GM19395 (cell line): ENCODE measurements around the gene OR7A10.

Experiments used
- ATAC-seq: cut with Tn5 transposase; IDR thresholded peaks from one replicate; pipeline ENCODE4 v1.9.1; 2021; ENCODE audit warnings: mild to moderate bottlenecking, moderate library complexity; ENCODE audit not compliant: unreplicated experiment

OR7A10 gene

GRCh38 chr19:14848822-14849221 lies at the start of gene OR7A10:
TSS of gene OR7A10 (minus strand) at chr19:14848922. CDS start at chr19:14841877, 7,045 bp downstream.
- ATAC-seq: no peak

GRCh38 chr19:14890643-14891379 lies 42.1 kb upstream of the OR7A10 start:
- no peak for ATAC-seq

GRCh38 chr19:14889994-14890642 lies 41.4 kb upstream of the OR7A10 start:
- ATAC-seq: no peak

GRCh38 chr19:14886032-14886431 lies 37.3 kb upstream of the OR7A10 start, which contains the start of gene OR7A17:
TSS of gene OR7A17 (minus strand) at chr19:14886132. CDS start at chr19:14881355, 4,777 bp downstream.
- no peak for ATAC-seq

GRCh38 chr19:14871619-14872230 lies 23.0 kb upstream of the OR7A10 start:
- no peak for ATAC-seq

- ATAC-seq: no peak
Measured at GRCh38 chr19:14868497-14868896, 19.8 kb upstream of the OR7A10 start.

GRCh38 chr19:14843578-14843977 lies 5.1 kb downstream of the OR7A10 start:
- no peak for ATAC-seq

- ATAC-seq: no peak
Measured at GRCh38 chr19:14843169-14843568, 5.6 kb downstream of the OR7A10 start.

GRCh38 chr19:14840206-14840605 lies 8.5 kb downstream of the OR7A10 start:
- ATAC-seq: no peak

GRCh38 chr19:14837391-14837790 lies 11.3 kb downstream of the OR7A10 start:
- ATAC-seq: no peak

GRCh38 chr19:14835011-14835410 lies 13.7 kb downstream of the OR7A10 start, which contains the start of the genes OR7A5 and OR7C1:
TSS of gene OR7A5 (minus strand) at chr19:14835185. CDS start at chr19:14828241, 6,944 bp downstream.
TSS of gene OR7C1 (minus strand) at chr19:14835185. CDS start at chr19:14800136, 35,049 bp downstream.
- ATAC-seq: no peak

- ATAC-seq: no peak
Measured at GRCh38 chr19:14830702-14831101, 18.0 kb downstream of the OR7A10 start.

GRCh38 chr19:14826006-14826405 lies 22.7 kb downstream of the OR7A10 start:
- ATAC-seq: no peak

GRCh38 chr19:14821937-14822336 lies 26.8 kb downstream of the OR7A10 start:
- ATAC-seq: no peak

GRCh38 chr19:14818588-14818987 lies 30.1 kb downstream of the OR7A10 start:
- no peak for ATAC-seq

GRCh38 chr19:14817052-14817451 lies 31.7 kb downstream of the OR7A10 start:
- ATAC-seq: no peak

- no peak for ATAC-seq
Measured at GRCh38 chr19:14814982-14815652, 33.6 kb downstream of the OR7A10 start.

- ATAC-seq: no peak
Measured at GRCh38 chr19:14809272-14810057, 39.3 kb downstream of the OR7A10 start.

GRCh38 chr19:14804765-14805164 lies 44.0 kb downstream of the OR7A10 start:
- ATAC-seq: no peak

- no peak for ATAC-seq
Measured at GRCh38 chr19:14798760-14799159, 50.0 kb downstream of the OR7A10 start.
